Ovary (tissue), 9 donors: ENCODE measurements around the gene FAM13C. TPM values are rescaled to one million over a fixed set of nuclear protein-coding genes. Genes with fewer than 3 reads are reported as not detected.

Experiments
- DNase-seq, 5 donors: peaks; one replicate each; pipeline ENCODE4 v3.0.0-alpha.2; 2019 to 2020
- H3K27ac ChIP-seq, 2 donors: fragments of 200-600 bp; one replicate each; pipeline versions ENCODE4 v1.5.1 to v1.8.0; 2019 to 2022
- H3K27me3 ChIP-seq: fragments of 200-600 bp; one replicate; pipeline ENCODE4 v1.8.0; 2022
- H3K36me3 ChIP-seq: fragments of 200-600 bp; sonication (generic); one replicate; pipeline ENCODE4 v1.5.1; 2019
- H3K4me1 ChIP-seq: one replicate; pipeline ENCODE4 v1.8.1; 2013; ENCODE audit warnings: mild to moderate bottlenecking, moderate library complexity; ENCODE audit not compliant: insufficient read depth
- H3K4me3 ChIP-seq: fragments of 200-600 bp; sonication (generic); one replicate; pipeline ENCODE4 v1.5.1; 2017
- H3K9me3 ChIP-seq, 2 donors: fragments of 200-600 bp in 1 of 2; sonication (generic) in 1 of 2; one replicate each; pipeline versions ENCODE4 v1.5.1 to v1.8.1; 2013 to 2019; ENCODE audit warnings: mild to moderate bottlenecking in 1 of 2, moderate library complexity in 1 of 2
- CTCF ChIP-seq, 3 donors: fragments of 450-650 bp in 2 of 3; fragments of 200-600 bp in 1 of 3; IDR thresholded peaks; one replicate each; pipeline versions ENCODE4 v1.5.1 to v1.8.0; 2016 to 2022; ENCODE audit warnings: antibody characterized with exemption in 3 of 3, mild to moderate bottlenecking in 1 of 3
- EP300 ChIP-seq: sonication (generic); formaldehyde crosslinking; IDR thresholded peaks from one replicate; pipeline ENCODE4 v1.6.1; 2017; ENCODE audit warnings: antibody characterized with exemption
- POLR2A ChIP-seq: fragments of 450-650 bp; IDR thresholded peaks from one replicate; pipeline ENCODE4 v1.6.1; 2017; ENCODE audit warnings: antibody characterized with exemption, mild to moderate bottlenecking, moderate library complexity
- WGBS, 3 donors: extraction: QIAGEN DNeasy Blood & Tissue Kit in 1 of 3; methylation state at CpG; one replicate each; pipeline versions ENCODE4 v1.1.5 to v1.1.7; 2013 to 2017; 5-methylcytosine and 5-hydroxymethylcytosine counted together
- intact Hi-C, 4 donors: fragments of 100-400 bp; cut with DNase I; formaldehyde crosslinking; loops; one replicate each; pipeline versions ENCODE4 v1.11.0 to v1.15.1; 2022 to 2023
- polyA plus RNA-seq, 2 donors: library from polyadenylated mRNA; stranded (reverse); fragments of 200-250 nt in 1 of 2; fragments of 350-450 nt in 1 of 2; fragmentation: Illumina TruSeq in 1 of 2; extraction: RNeasy Lipid Tissue Mini Kit (QIAGEN cat#74804) in 1 of 2; gene quantifications; one replicate each; pipeline ENCODE4 v1.2.3, GENCODE V29; 2013 to 2014
- total RNA-seq, 7 donors: library from RNA; depleted of rRNA in 2 of 7; stranded (reverse); fragments of >200 nt in 2 of 7; fragmentation: NEBNext Ultra II Directional in 3 of 7; extraction: Animal tissue kit (Norgen Biotek cat#: 25700) in 3 of 7; gene quantifications; one replicate each; pipeline versions ENCODE4 v1.1.0 to v1.2.4, GENCODE V29; 2016 to 2023
- donor health status: DM: no; HTN: no; CAD: no; lungs with moderate emphysema.
- donor health status: DM: no; HTN: no; CAD: no.
- donor health status: Bipolar disorder and iron deficiency.
- donor health status: DM: yes; HTN: yes; CAD: no.
- donor health status: DM: no; HTN: no; CAD: no.
- donor health status: DM: yes; HTN: yes; CAD: no.

FAM13C gene
- total and polyA plus RNA-seq, 9 donors, result 11.9 to 35.2 (median 20.2) TPM

- WGBS, 3 donors, result 41 to 69% (median 60%) methylated on average over 7 of the region's 7 CpGs
- peak in 1 of 5 donors; percentile 62 for DNase-seq
Observed at GRCh38 chr10:59268460-59268859, 93.9 kb downstream of the FAM13C start.

DNA sequence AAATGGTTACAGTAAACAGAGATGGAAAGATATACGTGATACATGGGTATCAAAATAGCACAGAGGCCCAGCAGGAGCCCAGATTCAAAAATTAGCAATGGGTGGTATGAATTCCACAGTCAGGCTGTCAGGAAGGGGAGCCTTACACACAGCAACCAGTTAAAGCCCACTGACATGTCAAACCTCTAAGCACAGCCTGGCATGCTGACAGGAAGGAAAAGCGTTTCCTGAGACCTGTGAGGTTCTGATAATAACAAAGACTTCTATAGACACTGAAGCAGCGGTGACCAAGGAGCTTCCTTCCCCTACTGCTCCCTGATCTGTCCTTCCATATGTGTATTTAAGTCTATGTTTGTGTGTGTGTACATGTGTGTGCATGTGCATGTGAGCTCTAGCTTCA, 96.0 kb downstream of the FAM13C start:
- Histone ChIP-seq H3K27me3 (no peaks in the 10 kb centered on the region), H3K4me1 (peaks cover 2% of the 10 kb centered on the region), H3K4me3 (no peak overlapping the region), H3K36me3 (no peaks in the 10 kb centered on the region), H3K27ac (no peak overlapping the region), H3K9me3 (no peaks in the 10 kb centered on the region)
- TF ChIP-seq EP300, result no peak
- no peak for TF ChIP-seq CTCF (IDR thresholded peaks at IDR 0.05)
- TF ChIP-seq POLR2A, result no peak
- DNase-seq, result no peak
- intact Hi-C loops, result no loop called here
- WGBS, 3 donors, result 82 to 92% (median 89%) methylated on average over 3 of the region's 3 CpGs

More at GRCh38 chr10:59268460-59268859, 93.9 kb downstream of the FAM13C start:
- Histone ChIP-seq H3K27me3 (no peaks in the 10 kb centered on the region), H3K36me3 (no peaks in the 10 kb centered on the region), H3K4me1 (peaks cover 2% of the 10 kb centered on the region), H3K27ac (no peak overlapping the region), H3K4me3 (no peak overlapping the region), H3K9me3 (no peaks in the 10 kb centered on the region)
- intact Hi-C loops, result no loop called here
- TF ChIP-seq POLR2A, result no peak

- 45 to 59% (median 46%) methylated on average over 5 of the region's 5 CpGs for WGBS, 3 donors
- Histone ChIP-seq H3K9me3 (no peaks in the 10 kb centered on the region), H3K4me3 (no peak overlapping the region), H3K27me3 (no peaks in the 10 kb centered on the region), H3K4me1 (peaks cover 2% of the 10 kb centered on the region), H3K27ac (no peak overlapping the region), H3K36me3 (no peaks in the 10 kb centered on the region)
- no peak for DNase-seq
- intact Hi-C loops, result no loop called here
- no peak for TF ChIP-seq CTCF (IDR thresholded peaks at IDR 0.05)
- TF ChIP-seq POLR2A, result no peak
- no peak for TF ChIP-seq EP300
Observed at GRCh38 chr10:59265141-59265540, 97.2 kb downstream of the FAM13C start.

DNA sequence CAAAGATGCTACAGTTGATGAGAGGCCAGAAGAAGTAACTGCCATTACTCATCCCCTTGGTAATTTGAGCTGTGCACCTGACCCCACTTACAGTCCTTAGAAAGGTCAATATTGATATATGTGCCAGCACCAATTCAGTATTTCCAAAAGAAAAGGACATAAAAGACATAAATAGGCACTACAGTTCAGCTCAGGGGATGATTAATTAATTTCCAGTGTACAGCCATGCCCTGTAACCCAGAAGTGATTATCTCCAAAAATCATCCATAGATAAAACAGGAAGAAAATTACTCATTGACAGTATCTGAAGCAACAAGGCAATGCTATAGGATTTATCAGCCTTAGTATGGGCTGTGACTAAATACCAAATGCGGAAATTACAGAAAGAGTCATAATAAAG, 103.5 kb downstream of the FAM13C start:
- Histone ChIP-seq H3K9me3 (no peaks in the 10 kb centered on the region), H3K36me3 (no peaks in the 10 kb centered on the region), H3K27ac (no peak overlapping the region), H3K4me1 (no peaks in the 10 kb centered on the region), H3K4me3 (no peak overlapping the region), H3K27me3 (no peaks in the 10 kb centered on the region)
- intact Hi-C loops, result no loop called here
- whole genome bisulfite sequencing, 3 donors, result 96 to 100% (median 100%) methylated on average over 1 of the region's 1 CpG
- no peak for TF ChIP-seq EP300
- DNase-seq, result no peak

- intact Hi-C loops, result no loop called here
- Histone ChIP-seq H3K9me3 (no peaks in the 10 kb centered on the region), H3K4me1 (no peaks in the 10 kb centered on the region), H3K4me3 (no peak overlapping the region), H3K36me3 (no peaks in the 10 kb centered on the region), H3K27ac (no peak overlapping the region), H3K27me3 (no peaks in the 10 kb centered on the region)
- WGBS, 3 donors, result 34 to 58% (median 50%) methylated on average over 1 of the region's 1 CpG
- no peak for DNase-seq
- no peak for TF ChIP-seq CTCF (IDR thresholded peaks at IDR 0.05)
- no peak for TF ChIP-seq EP300
- no peak for TF ChIP-seq POLR2A
Observed at GRCh38 chr10:59257224-59257623, 105.1 kb downstream of the FAM13C start.

GRCh38 chr10:59255463-59255862, 106.9 kb downstream of the FAM13C start:
- no peak for TF ChIP-seq CTCF (IDR thresholded peaks at IDR 0.05)
- TF ChIP-seq POLR2A, result no peak
- TF ChIP-seq EP300, result no peak
- intact Hi-C loops, result no loop called here
- 97 to 100% (median 98%) methylated on average over 1 of the region's 1 CpG for WGBS, 3 donors
- no peaks in the 10 kb centered on the region for H3K36me3 ChIP-seq
- DNase-seq, result no peak
- H3K9me3 ChIP-seq, result no peaks in the 10 kb centered on the region
- no peak overlapping the region for H3K4me3 ChIP-seq
- no peaks in the 10 kb centered on the region for H3K27me3 ChIP-seq
- no peaks in the 10 kb centered on the region for H3K4me1 ChIP-seq
- no peak overlapping the region for H3K27ac ChIP-seq
